T1000 (cell line): ENCODE measurements around the gene ATXN10.

Source experiments
- DNase-seq: peaks from one replicate; lab custom pipeline; 2025; ENCODE audit warnings: mixed read lengths; lab: John Stamatoyannopoulos, UW

Gene ATXN10

GRCh38 chr22:45758603-45759002, 87.0 kb downstream of the ATXN10 start:
- DNase-seq: no peak

DNA sequence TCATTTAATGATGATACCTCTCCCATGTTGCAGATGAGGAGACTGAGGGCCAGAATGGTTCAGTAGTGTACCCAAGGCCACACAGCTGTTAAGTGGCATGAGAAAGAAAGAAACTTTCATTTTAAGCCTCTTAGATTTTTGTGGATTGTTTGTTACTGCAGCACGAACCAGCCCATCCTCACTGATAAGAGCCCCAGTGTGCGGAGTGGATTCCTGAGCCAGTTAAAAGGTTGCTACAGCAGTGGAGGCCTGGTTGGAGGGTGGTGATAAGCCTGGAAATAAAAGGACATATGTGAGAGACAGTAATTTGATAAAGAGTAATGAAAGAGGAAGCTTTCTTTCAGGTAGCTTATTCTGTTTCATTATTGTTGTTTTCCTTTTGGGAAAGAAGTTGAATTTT, 89.0 kb downstream of the ATXN10 start:
- no peak for DNase-seq

DNA sequence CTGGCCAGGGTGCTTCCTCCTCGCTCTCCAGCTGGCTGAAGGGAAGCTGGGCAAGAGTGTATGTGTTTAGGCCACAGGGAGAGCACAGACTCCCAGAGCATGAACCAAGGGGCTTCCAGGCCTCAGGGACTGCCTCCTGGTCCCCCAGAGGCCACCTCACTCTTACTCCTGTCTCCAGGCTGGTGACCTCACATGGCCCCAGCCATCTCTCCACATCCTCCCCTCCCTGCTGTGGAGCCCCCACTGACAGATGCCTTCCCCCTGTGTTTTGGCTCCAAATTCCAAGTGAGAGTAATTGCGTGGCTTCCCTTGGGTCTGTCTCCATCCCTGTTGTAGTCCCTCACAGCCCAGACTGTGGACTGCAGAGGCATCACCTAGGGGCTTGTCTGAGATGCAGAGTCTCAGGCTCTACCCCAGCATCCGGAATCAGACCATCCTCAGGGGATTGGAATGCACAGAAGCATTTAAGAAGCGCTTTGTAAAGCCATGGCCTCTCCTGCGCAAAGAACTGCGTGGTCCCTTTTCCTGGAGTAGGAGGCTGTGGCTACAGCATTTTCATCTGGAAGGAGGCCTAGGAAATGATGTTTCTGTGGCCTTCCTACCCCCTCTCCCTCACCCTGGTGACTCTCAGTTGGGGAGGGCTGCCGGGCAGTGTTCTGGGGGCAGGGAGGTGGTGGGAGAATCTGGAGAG, 91.1 kb downstream of the ATXN10 start:
- no peak for DNase-seq

DNA sequence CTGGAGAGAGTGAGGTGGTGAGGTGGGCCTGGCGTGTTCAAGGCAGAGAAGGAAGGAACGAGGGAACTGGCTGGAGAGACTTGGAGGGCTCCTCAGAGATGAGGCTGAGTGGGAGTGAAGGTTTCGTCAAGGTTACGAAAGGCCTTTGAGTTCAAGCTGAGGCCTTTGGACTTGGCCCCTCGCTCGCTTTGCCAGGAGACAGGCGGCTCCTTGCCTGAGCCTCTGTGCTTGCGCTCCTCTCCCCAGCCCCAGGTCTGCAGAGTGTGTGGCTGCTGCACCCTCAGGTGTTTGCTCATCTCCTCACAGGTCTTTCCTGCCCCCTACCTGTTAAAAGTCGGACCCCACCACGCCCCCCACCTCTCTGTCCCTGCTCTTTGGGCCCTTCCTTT, 91.6 kb downstream of the ATXN10 start:
- no peak for DNase-seq

DNA sequence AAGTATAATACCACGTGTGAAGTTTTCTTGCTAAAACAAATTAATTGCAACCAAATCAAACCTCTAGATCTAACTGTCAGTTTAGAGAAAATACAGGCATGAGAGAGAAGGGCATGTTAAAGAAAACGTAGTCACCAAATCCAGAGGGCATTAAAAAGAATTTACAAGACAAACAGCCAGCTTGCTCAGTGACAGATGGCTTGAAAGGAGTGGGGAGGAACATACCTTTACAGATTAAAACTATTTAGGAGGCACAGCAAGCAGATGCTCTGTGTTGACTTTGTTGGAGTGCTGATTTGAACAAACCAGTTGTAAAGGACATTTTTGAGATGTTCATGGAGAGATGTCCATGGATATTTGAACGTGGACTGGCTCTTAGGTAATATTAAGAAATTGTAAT, 96.9 kb downstream of the ATXN10 start:
- no peak for DNase-seq

DNA sequence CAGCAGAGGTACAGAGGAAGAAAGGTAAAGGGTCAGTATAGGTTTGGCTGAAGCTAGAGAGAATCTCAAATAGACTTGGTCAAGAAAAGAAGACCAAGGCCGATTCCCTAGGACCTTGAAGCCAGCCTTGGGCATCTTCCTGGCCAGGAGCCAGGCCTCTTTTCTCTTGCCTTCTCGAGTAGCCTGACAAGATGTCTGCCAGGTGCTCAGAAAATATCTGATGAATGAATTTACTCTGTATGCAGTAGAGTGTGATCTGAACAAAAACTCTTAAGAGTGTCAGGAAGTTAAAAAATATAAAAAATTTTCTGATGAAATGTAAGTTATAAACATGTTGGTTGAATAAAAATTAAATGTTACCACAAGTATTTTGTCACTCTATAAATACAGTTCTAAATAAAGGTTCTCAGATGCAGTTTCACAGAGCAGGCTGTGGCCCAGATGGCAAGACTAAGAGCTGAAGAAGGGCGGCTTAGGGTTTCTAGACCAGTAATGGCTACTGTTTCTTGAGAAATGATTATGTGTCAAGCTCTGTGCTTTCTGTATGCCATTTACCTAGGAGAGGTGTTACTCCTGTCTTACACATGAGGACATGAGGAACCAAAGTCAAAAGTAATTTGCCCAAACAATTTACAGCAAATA, 98.1 kb downstream of the ATXN10 start:
- DNase-seq: no peak

DNA sequence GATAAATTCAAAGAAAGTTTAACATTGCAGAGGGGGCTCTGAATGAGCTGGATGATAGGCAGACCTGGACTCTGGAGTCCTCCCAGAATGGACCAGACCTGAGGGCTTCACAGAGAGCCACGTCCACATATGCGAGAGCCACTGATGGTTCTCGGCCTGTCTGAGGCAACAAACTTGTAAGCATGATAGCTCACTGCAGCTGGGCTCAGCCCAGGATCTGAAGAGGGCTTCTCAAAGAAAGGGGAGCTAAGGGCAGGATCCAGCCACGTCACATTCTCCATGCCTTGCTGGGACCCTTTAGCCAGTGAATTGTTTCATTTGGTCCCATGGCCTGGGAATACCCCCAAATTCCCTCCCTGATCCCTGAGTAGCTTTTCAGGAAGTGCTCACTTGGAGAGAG, 98.9 kb downstream of the ATXN10 start:
- DNase-seq: no peak

DNA sequence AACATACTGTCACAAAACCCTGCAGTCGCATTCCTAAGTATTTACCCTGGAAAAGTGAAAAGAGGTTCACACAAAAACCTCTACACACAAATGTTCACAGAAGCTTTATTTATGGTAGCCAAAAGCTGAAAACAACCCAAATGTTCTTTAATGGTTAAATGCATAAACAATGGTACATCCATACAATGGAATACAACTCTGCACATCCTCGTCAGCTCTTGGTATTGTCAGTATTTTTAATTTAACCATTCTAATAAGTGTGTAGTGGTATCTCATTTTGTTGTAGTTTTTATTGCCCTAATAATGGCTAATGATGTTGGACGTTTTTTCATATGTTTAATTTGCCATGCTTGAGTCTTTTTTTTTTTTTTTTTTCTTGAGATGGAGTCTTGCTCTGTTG, 99.4 kb downstream of the ATXN10 start:
- DNase-seq: no peak

DNA sequence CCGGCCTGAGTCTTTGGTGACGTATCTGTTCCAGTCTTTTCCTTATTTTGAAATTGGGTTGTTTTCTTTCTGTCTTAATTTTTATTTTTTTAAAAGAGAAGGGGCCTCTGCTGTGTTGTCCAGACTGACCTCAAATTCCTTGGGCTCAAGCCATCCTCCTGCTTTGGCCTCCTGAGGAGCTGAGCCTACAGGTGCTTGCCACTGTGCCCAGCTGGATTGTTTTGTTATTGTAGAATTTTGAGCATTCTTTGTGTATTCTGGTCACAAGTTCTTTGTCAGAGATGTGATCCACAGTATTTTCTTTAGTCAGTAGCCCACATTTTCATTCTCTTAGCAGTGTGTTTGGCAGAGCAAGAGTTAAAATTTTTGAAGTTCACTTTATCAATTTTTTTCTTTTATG, 100.1 kb downstream of the ATXN10 start:
- no peak for DNase-seq

- no peak for DNase-seq
Observed at GRCh38 chr22:45772743-45773142, 101.1 kb downstream of the ATXN10 start.

DNA sequence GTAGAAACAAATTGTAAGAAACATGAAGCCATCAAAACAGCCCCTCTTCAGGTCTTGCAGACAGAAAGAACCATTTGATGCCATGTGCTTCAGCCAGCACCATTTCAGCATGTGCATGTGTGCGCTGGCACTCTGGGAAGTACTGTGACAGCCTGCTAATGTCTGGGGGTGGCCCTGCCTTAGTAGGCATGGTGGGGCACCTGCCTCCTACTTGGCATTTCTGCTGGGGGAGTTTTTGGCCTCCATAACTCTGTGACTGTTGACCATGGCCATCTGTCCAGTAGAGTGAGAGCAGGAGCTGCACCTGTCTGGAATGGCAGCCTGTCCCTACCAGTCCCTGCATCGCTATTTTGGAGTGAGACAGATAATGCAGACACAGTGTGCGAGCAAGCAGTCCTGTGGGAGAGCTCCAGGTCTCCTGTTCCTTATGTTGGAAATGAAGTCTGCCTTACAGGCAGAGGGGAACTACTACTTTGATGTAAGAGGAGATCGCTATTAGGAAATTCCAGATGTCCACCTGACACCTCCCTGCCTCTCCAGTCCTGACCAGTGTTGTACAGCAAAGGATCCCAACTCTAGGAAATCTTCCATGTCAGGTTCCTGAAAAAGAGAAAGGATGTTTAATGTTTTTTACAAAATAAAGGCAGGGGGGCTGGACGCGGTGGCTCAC, 102.5 kb downstream of the ATXN10 start:
- no peak for DNase-seq

DNA sequence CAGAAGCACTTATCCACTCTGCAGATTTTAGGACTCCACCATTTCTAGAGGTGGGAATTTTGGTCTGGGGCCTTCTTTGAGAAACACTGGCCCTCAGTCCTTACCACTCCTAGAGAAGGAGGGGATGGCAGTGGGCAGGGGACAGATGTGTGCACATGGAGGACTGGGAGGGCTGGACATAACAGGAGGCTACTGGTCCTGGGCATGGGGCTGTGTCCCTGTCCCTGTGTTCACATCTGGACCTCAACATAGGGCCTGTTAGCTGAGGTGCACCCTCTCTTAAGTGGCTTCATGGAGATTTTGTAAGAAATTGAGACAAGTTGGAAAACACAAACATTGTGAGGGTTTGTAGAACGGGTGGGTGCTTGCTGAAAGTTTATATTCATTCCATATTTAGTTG, 103.4 kb downstream of the ATXN10 start:
- DNase-seq: no peak

DNA sequence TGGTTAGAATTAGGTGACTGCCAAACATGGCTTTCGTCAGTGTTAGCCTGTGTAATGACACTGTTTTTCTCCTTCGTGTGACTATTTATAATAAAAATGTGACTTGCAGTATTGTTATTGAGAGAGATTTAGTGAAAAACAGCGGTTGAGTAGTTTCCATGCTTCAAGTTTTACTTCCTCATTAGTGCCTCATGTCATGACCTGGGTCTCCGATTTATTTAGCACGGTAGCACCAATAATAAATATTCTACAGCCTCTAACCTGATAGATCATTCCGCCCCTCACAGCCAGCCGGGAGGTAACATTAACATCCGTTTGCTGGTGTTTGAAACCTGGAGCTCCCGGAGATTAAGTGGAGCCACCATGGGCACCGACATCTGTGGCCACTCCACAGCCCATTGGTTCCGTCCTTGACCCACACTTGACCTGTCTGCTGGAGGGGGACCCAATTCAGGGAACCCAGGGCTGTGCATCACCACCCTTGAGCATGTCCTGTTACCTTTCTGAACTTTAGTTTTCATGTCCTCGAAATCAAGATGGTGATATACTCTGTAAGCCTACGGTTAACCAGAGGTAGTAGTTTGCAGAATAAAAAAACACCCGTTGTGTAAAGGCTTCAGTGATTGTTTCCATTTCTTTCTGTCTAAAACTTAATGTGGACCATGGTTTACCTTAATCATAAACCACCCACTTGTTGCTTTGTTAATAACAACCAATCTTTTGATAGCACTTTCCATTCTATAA, 104.1 kb downstream of the ATXN10 start:
- no peak for DNase-seq

GRCh38 chr22:45776313-45776585, 104.6 kb downstream of the ATXN10 start:
- no peak for DNase-seq

DNA sequence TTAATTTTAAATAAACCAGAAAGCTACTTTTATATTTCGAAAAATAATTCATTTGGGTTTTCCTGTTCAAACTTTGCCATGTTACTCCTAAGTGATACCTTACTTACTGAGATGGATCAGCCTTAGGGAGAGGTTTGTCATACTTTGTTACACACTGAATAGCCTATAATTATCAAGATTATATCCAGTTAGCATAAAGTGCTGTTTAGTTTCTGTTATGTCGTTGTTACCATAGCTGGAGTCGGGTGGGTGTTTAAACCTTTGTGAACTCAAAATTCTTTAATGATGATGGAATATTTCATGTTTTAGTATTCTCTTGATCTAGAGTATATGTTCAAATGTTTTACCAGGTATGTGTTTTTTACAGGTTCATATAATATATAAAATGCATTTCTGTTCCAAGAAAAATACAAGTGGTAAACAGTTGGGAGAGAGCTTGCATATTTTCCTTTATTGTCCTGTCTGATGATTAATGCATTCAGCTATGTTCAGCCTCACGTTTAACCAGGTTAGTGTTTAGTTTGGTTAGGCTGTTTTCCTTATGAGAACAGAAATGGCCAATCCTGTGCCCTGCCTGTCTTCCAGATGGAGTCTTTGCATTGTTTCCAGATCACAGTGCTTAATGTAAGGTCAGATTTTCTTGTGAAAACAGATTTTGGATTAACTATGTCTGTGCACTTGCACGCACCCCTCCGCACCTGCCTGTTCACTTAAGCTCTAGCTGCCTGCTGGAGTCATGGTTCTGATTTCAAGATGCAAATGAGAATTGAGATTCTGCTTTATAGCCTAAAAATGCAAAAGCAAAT, 105.6 kb downstream of the ATXN10 start:
- no peak for DNase-seq

DNA sequence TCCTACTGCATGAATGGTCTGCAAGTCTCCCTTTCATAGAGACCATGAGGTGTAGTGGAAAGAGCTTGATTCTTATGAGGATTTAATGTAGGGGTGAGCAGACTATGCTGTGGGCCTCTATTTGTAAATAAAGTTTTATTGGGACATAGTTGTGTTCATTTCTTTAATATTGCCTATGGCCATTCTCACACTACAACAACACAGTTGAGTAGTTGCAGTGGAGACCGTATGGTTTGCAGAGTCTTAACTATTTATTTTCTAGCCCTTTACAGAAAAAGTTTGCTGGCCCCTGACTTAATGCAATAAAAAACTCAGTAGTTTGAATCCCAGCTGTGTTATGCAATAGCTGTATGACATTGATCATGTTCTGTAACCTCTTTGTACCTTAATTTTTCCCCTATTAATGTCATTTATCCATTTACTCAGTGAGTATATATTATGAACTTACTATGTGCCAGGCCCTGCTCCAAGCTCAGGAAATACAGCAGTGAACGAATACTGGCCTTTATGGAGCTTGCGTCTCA, 106.3 kb downstream of the ATXN10 start:
- DNase-seq: no peak

DNA sequence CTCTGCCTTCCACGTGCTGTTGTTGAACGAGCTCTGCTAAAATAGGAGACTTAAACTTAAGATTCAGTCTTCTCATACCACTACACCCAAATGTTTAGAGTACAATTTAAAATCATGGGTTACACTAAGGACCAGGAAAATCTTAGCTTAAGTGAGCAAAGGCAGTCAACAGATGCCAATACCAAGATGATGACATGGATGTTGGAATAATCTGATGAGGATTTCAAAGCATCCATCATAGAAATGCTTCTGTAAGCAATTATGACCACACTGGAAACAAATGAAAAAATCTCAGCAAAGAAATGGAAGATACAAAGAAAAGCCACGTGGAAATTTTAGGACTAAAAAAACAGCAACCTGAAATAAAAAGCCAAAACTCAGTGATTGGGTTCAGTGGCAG, 109.8 kb downstream of the ATXN10 start:
- no peak for DNase-seq

DNA sequence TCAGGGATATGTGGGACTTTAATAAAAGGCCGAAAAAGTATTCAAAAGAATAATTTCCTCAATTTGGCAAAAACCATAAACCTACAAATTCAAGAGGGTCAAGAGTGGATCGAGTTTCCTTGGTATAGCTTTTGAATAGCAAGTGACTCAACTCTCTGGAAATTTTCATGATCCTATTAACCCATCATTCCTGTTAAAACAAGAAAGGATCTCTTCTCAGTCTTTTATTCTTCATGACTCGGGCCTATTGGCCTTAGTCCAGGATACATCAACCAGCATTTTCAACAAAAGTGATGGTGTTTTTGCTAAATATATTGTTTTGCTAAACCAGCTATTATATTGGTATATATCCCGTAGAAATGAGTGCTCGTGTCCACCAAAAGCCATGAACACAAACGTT, 110.3 kb downstream of the ATXN10 start:
- DNase-seq: no peak

GRCh38 chr22:45783021-45783420, 111.4 kb downstream of the ATXN10 start:
- no peak for DNase-seq

DNA sequence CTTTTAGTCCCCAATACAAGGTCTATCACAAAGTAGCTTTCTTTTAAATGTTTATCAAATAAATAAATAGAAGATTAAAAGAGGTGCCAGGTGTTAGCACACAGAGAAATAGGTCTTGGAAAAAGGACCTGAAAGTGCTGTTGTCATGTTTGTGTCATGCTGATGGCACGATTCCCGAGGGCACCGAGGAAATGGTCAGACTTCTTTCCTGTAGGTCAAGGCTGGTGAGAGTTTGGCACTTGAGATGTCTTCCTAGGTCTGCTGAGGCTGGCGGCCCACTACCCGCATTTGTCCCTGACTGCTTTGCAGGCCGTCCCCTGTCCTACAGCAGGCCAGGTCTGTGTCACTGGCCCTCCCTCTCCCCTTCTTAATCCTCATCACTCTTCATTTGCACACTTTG, 112.1 kb downstream of the ATXN10 start:
- no peak for DNase-seq

DNA sequence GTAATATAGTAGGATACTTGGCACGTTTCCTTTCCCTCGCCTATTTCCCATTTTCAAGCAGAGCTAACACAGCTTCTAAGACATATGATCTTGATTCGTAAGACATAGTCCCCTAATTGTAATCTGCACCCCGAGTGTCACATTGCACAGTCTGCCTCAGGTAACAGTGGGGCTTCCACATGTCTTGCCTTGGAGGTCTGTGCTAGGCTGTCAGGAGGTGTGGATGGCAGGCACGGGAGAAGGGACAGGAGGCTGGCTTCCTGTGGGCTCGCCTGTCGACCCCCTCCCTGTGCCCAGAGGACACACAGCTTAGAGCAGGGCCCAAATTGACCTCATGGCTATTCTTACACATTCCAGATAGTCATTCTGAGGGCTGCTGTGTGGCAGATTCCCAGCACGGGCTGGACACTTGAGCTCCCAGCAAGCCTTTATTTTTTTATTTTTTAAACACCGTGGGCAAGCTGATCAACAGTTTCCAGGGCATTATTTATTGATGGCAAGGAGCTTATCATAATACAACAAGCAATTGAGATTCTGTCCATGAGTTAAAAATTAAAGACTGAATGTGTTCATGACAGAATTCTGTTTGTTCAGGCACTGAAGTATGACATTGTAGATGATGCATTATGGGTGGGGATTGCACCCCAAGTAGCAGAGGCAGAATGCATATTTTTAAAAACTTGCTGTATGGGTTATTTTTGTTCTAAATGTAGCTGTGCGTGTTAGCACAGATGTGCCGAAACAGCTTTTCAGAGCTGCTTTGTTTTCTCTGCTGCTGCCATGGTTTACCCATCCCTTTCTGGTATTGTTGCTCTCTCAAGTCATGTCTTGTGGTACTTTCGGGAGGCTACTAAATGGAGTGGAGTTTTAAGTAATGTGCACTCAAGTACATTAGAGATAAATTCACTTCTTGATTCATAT, 113.0 kb downstream of the ATXN10 start:
- DNase-seq: no peak
